GM21576 (cell line): ENCODE data around the gene C4orf51.

Experiments used
- ATAC-seq: cut with Tn5 transposase; IDR thresholded peaks from one replicate; pipeline ENCODE4 v1.9.1; 2021; ENCODE audit warnings: mild to moderate bottlenecking, moderate library complexity; ENCODE audit not compliant: unreplicated experiment

The C4orf51 gene

DNA sequence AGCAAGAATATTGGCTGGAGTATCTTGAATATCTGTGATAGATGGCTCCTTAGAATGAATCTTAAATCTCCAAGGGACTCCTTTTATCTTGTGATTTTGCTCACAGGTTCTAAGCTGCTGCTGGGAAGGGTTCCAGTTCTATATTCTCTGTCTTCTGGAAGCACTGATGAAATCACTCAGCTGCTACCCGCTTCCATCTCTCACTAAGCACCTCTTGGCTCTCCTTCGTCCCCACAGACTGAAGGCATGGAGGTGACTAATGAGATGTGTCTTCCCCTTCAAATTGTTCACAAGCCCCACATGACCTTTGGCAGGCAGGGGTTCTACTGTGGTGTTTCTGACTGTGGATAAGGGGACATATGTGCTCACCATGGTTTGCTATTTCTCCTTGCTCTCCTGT lies 75.9 kb downstream of the C4orf51 start:
- ATAC-seq, result no peak

GRCh38 chr4:145756244-145756643 lies 76.3 kb downstream of the C4orf51 start:
- ATAC-seq, result no peak

GRCh38 chr4:145757188-145757587 lies 77.2 kb downstream of the C4orf51 start:
- ATAC-seq, result no peak

DNA sequence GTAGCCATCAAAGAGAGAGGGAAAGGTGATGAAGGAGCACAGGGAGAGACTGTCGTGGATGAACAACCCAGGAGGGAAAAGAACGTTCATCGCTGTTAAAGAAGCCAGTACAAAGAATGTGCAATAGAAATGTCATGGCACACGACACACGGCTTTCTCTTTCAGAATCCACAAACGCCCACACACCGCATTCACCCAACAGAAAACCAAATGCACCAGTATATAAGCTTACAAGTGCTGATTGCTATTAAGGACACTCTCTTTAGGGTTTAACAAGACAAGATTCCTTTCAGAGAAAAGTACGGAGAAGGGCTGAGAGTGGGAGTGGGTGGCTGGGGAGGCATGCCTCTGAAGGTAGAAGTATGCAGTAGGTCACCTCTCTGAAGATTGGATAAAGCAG lies 80.2 kb downstream of the C4orf51 start:
- no peak for ATAC-seq

GRCh38 chr4:145760961-145761929 lies 81.3 kb downstream of the C4orf51 start:
- ATAC-seq, result no peak

GRCh38 chr4:145762719-145763118 lies 82.8 kb downstream of the C4orf51 start:
- ATAC-seq, result no peak

DNA sequence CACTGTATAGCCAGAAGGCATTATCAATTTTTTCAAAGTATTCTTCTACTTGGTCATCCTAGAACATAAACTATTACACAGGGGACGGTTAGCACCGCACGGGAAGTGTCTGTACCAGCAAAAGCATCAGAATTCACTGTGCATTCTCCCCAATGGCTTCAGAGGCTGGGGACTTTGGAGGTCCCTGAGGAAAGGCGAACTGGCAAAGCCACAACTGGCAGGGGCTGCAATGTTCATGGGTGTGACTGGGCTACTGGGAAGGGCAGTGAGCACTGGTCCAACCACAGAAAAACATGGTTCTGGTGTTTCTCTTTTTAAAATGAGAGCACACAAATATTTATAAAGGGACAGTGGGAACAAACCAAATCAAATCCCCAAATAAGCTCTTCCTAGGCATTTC lies 83.5 kb downstream of the C4orf51 start:
- no peak for ATAC-seq

DNA sequence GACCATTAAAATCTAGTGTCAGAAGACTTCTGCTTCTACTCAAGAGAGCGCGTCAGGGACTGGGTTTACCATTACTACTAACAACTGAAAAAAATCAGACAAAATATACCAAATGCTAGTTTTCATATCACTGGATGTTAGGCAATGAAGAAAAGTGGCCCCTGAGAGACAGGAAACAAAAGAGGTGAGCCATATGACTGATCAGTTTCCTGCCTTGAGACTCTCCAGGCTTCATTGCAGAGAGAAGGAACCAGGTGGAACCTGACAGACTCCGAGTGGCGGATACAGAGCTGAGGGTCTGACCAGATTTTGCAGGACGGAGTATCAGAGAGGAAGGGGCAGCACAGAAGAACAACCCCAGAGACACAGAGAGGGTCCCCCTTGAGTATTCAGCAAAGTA lies 86.3 kb downstream of the C4orf51 start:
- no peak for ATAC-seq

GRCh38 chr4:145769450-145770037 lies 89.6 kb downstream of the C4orf51 start:
- ATAC-seq, result no peak

GRCh38 chr4:145770124-145770523 lies 90.2 kb downstream of the C4orf51 start:
- no peak for ATAC-seq

- ATAC-seq, result no peak
These were observed 92.4 kb downstream of the C4orf51 start for GRCh38 chr4:145772347-145772746.

- ATAC-seq, result peak; percentile 86
These were observed 93.8 kb downstream of the C4orf51 start for GRCh38 chr4:145773581-145774234.

GRCh38 chr4:145774473-145774872 lies 94.5 kb downstream of the C4orf51 start:
- no peak for ATAC-seq

DNA sequence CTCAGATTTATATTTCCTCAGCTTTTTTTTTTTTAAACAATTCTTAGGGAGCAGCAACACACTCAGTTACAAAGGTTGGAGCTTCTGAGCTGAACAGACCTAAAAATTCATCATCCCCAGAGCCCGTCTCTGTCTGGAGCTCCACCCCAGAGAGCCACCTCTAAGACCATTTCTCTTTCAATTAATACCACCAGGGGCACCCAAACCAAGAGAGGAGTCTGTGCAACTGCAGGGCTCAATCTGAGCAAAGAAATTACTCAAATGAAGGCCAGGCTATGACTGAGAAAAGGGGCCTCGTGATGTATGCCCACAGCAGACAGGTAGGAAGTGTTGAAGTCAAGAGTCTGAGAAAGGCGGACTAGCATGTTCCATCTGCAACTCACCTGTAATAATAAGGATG lies 95.5 kb downstream of the C4orf51 start:
- ATAC-seq, result no peak

DNA sequence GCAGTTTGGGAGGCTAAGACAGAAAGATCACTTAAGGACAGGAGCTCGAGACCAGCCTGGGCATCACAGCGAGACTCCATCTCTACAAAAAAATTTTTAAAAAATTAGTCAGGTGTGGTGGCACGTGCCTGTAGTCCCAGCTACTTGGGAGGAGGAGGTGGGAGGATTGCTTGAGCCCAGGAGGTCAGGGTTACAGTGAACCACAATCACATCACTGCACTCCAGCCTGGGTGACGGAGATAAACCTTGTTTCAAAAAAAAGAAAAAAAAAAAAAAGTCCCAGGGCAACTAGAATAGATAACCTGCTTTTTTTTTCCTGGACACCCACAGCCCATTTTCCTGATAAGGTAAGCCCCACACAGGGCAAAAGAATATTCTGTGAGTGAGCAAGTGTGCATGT lies 96.3 kb downstream of the C4orf51 start:
- ATAC-seq, result no peak

- ATAC-seq, result no peak
These were observed 99.4 kb downstream of the C4orf51 start for GRCh38 chr4:145779319-145779801.

- ATAC-seq, result no peak
These were observed 101.4 kb downstream of the C4orf51 start for GRCh38 chr4:145781351-145781750.
